Measurements from ENCODE around the gene RALB.

DNA sequence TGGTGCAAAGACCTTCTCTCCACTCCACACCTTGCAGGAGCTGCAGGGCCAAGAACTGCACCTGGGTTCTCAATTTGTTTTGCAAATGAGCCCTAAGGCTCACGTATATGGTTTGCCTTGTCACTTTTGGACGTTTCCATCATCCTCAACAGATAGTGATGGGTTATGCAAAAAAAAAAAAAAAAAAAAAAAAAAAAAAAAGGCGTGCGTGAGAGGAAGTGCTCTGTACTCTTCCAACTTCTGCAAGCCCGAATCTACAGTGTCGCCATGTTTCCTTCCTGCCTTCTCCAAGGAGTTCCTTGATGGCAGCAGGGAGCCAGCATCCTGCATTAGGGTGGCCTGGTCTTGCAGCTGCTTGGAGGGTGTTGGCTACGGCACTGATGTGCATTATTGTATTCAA, 89.3 kb downstream of the RALB start:
- TF ChIP-seq, protein P1, sequence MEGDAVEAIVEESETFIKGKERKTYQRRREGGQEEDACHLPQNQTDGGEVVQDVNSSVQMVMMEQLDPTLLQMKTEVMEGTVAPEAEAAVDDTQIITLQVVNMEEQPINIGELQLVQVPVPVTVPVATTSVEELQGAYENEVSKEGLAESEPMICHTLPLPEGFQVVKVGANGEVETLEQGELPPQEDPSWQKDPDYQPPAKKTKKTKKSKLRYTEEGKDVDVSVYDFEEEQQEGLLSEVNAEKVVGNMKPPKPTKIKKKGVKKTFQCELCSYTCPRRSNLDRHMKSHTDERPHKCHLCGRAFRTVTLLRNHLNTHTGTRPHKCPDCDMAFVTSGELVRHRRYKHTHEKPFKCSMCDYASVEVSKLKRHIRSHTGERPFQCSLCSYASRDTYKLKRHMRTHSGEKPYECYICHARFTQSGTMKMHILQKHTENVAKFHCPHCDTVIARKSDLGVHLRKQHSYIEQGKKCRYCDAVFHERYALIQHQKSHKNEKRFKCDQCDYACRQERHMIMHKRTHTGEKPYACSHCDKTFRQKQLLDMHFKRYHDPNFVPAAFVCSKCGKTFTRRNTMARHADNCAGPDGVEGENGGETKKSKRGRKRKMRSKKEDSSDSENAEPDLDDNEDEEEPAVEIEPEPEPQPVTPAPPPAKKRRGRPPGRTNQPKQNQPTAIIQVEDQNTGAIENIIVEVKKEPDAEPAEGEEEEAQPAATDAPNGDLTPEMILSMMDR (IDR thresholded peaks at IDR 0.05): no peak
- no peak for TF ChIP-seq POLR2A (IDR thresholded peaks at IDR 0.05)
